GM20000 (cell line): Measurements from ENCODE around the gene GPR3.

Experiments used
- DNase-seq: peaks from one replicate; pipeline ENCODE4 v3.0.0; 2012; ENCODE audit warnings: low spot score
- TF ChIP-seq, protein P1 (sequence below): IDR thresholded peaks from 2 replicates; pipeline ENCODE4 v1.5.1; 2012; ENCODE audit warnings: mild to moderate bottlenecking, control low read depth; ENCODE audit errors: extremely low read depth, missing control alignments

Gene GPR3

DNA sequence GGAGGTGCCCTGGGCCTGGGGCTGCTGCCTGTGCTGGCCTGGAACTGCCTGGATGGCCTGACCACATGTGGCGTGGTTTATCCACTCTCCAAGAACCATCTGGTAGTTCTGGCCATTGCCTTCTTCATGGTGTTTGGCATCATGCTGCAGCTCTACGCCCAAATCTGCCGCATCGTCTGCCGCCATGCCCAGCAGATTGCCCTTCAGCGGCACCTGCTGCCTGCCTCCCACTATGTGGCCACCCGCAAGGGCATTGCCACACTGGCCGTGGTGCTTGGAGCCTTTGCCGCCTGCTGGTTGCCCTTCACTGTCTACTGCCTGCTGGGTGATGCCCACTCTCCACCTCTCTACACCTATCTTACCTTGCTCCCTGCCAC, 1.8 kb downstream of the GPR3 start:
- peak; percentile 11 for DNase-seq
- TF ChIP-seq, protein P1, sequence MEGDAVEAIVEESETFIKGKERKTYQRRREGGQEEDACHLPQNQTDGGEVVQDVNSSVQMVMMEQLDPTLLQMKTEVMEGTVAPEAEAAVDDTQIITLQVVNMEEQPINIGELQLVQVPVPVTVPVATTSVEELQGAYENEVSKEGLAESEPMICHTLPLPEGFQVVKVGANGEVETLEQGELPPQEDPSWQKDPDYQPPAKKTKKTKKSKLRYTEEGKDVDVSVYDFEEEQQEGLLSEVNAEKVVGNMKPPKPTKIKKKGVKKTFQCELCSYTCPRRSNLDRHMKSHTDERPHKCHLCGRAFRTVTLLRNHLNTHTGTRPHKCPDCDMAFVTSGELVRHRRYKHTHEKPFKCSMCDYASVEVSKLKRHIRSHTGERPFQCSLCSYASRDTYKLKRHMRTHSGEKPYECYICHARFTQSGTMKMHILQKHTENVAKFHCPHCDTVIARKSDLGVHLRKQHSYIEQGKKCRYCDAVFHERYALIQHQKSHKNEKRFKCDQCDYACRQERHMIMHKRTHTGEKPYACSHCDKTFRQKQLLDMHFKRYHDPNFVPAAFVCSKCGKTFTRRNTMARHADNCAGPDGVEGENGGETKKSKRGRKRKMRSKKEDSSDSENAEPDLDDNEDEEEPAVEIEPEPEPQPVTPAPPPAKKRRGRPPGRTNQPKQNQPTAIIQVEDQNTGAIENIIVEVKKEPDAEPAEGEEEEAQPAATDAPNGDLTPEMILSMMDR, result no peak

- TF ChIP-seq, protein P1, result no peak
- DNase-seq, result no peak
Measured at GRCh38 chr1:27394925-27395324, 2.5 kb downstream of the GPR3 start.

GRCh38 chr1:27395441-27396195, 3.2 kb downstream of the GPR3 start:
- DNase-seq, result peak; percentile 86
- TF ChIP-seq, protein P1, result peak; percentile 90

DNA sequence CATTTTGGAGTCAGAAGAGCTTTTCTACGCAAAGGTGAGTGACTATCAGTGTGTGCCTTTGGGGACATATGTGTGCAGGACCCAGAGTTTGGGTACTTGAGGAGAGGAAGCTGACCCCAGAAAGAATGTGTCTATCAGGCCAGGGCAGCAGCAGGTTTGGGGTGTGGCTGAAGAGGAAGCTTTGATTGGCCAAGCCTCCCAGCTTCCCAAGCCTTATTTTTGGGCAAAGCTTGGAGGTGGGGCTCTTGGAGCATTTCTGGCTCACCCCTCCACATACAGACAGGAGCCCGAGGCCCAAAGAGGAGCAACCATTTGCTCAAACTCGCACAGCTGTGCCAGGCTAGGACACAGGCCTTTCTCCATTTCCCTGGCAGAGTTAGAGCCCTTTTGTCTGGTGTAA, 4.7 kb downstream of the GPR3 start:
- DNase-seq, result no peak
- TF ChIP-seq, protein P1, result no peak

GRCh38 chr1:27397749-27398148, 5.3 kb downstream of the GPR3 start:
- TF ChIP-seq, protein P1, result no peak
- no peak for DNase-seq

DNA sequence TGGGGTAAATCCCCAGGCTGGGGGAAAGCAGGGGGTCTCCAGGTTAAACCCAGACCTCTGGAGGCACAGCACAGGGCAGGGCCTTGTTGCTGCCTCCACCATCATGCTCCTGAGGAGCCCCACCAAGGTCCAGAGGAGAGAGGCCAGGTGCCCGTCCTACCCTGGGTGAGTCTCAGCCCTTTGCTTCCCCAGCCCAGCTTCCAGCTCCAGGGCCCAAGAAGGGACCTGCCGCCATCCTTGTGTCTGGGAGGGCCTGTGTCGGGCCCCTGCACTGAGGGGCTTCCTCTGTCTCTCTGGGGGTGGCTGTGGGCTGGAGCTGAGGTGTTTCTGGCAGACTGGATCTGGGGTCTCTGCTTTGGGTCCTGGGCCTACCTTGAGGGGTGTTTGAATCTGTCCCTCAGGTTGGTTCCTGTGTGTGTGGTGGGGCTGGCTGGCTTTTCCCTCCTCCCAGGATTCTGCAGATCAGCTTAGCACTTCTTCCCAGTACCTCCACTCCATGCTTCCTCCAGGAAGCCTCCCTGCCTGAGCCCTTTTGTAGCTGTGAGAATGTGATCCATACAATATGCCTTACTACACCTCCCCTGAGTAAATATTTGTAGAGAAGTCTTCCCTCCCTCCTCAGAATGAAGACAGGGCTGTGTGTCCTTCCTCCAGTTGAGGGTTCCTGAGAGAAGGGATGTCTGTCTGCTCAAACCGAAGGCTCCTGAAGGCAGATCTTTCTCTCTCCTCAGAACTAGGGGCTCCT, 6.2 kb downstream of the GPR3 start:
- no peak for DNase-seq
- TF ChIP-seq, protein P1, result no peak

DNA sequence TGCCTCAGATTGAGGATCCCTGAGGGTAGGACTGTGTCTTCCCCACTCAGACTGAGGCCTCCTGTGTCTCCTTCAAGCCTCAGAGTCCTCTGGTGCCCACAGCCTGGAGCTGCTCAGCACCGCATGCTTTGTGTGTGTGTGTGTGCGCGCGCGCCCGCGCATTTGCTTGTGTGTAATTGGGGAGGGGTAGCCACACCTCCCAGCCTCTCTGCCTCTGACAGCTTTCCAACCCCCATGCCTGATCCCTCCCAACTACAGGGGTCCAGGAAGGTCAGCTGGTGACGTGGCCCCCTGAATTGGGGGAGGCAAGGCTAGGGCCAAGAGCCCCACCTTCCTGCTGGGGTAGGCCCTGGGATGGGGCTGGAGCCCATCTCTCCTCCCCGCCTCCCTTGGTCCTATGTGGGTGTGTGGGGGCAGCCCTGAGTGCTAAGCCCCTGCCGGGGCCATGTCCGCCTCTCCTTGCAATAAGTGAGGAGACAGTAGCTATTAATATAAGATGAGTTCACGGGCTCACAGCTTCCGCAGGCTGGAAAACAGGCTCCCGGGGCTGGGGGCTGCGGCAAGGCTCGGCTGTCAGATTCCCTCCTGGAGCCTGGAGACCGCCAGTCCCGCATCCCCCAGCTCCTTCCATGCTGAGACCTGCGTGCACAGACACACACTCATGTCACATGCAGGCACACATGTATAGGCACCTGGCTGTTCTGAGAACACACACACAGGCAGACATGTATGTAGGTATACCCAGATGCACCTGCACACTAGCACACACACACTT, 7.0 kb downstream of the GPR3 start:
- DNase-seq, result no peak
- TF ChIP-seq, protein P1, result no peak
